Fibroblast of mammary gland (primary cell): ENCODE results near the gene ACE.
"Not testable (repeated sequence)": the region's sequence is repeated elsewhere in the genome, so short reads cannot be mapped to it uniquely, and the experiment has no call there.

Source experiments
- DNase-seq: peaks from one replicate; pipeline ENCODE4 v3.0.0-alpha.2; 2010; ENCODE audit warnings: low read depth
- H3K4me3 ChIP-seq: 2 replicates; pipeline ENCODE4 v1.5.1; 2011; ENCODE audit warnings: low read depth, mild to moderate bottlenecking, low read length, moderate library complexity; ENCODE audit not compliant: control insufficient read depth
- CTCF ChIP-seq: conservative IDR thresholded peaks from 2 replicates; pipeline ENCODE4 v1.5.1; 2011; ENCODE audit warnings: low read depth, low read length, inconsistent platforms; ENCODE audit not compliant: control insufficient read depth, insufficient read depth

Gene ACE

GRCh38 chr17:63454915-63455314 lies 21.9 kb upstream of the ACE start:
- no peak for DNase-seq
- H3K4me3 ChIP-seq, result no peak overlapping the region
- no peak for TF ChIP-seq CTCF

GRCh38 chr17:63455417-63455816 lies 21.4 kb upstream of the ACE start:
- DNase-seq, result no peak
- no peak overlapping the region for H3K4me3 ChIP-seq
- TF ChIP-seq CTCF, result no peak

- no peak for DNase-seq
- no peak for TF ChIP-seq CTCF
- no peak overlapping the region for H3K4me3 ChIP-seq
Observed at GRCh38 chr17:63458478-63458877, 18.4 kb upstream of the ACE start.

- no peak for TF ChIP-seq CTCF
- no peak for DNase-seq
- H3K4me3 ChIP-seq, result no peak overlapping the region
Observed at GRCh38 chr17:63460018-63460417, 16.8 kb upstream of the ACE start.

- no peak for DNase-seq
- TF ChIP-seq CTCF, result no peak
- no peak overlapping the region for H3K4me3 ChIP-seq
Observed at GRCh38 chr17:63463771-63464170, 13.1 kb upstream of the ACE start.

DNA sequence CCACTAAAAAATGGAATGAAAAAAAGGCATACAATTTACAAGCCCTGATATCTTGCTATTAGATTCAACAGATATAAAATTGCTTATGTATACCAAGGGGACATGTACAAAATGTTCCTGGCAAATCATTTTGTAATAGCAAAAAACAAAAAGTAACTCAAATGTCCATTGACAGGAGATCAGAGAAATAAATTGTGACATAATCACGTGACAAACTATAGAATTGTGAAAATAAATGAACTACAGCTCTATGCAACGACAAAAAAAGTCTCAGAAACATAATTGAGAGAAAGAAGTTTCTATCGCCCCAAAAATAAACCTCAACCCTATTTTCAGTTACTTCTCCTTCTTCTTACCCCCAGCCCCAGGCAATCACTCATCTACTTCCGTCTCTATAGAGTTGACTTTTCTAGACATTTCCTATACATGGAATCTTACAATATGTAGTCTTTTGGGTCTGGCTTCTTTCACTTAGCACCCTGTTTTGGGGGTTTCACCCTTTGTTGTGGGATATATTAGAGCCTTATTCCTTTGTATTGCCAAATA lies 12.1 kb upstream of the ACE start:
- TF ChIP-seq CTCF, result no peak
- no peak for DNase-seq
- no peak overlapping the region for H3K4me3 ChIP-seq

DNA sequence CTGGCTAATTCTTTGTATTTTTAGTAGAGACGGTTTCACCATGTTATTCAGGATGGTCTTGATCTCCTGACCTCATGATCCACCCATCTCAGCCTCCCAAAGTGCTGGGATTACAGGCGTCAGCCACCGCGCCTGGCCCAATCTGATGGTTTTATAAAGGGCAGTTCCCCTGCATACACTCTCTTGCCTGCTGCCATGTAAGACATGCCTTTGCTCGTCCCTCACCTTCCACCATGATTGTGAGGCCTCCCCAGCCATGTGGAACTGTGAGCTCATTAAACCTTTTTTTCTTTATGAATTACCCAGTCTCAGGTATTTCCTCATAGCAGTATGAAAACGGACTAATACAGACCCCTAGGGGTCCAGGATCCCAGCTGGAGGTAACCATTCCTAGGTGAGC lies 8.8 kb upstream of the ACE start:
- H3K4me3 ChIP-seq, DNase-seq: not testable (repeated sequence)
